ENCODE results near the gene KIF1A.
"Not testable (repeated sequence)": the region's sequence is repeated elsewhere in the genome, so short reads cannot be mapped to it uniquely, and the experiment has no call there.

The KIF1A gene

GRCh38 chr2:240846309-240846708 lies 26.3 kb upstream of the KIF1A start:
- not testable (repeated sequence) for DNase-seq

DNA sequence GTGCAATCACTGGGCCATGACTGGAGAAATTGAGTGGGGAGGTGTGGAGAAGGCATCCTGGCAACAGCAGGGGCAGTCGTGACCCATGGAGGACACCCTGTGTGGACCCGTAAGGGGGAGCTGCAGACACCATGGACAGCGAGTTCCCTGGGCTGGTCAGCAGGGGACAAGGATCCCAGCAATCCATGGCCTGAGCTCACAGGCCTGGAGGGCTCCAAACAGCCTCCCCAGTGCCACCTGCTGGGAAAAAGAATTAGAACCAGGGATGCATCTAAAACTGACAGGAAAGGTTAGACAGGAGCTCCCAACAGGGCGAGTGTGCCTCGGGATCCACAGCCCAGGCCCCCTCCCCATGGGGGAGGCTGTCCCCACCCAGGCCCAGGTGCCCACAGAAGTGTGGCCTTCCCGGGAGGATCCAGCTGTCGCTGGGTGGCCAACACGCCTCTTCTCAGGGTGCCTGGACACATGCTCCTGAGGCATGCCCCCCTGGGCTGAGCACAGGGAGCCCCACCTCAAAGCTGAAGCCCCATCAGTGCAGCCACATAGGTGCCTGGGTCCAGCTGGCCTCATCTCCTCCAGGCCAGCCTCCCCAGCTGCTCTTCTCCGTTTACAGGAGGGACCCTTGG lies 20.5 kb upstream of the KIF1A start:
- peak; percentile 23 for DNase-seq

DNA sequence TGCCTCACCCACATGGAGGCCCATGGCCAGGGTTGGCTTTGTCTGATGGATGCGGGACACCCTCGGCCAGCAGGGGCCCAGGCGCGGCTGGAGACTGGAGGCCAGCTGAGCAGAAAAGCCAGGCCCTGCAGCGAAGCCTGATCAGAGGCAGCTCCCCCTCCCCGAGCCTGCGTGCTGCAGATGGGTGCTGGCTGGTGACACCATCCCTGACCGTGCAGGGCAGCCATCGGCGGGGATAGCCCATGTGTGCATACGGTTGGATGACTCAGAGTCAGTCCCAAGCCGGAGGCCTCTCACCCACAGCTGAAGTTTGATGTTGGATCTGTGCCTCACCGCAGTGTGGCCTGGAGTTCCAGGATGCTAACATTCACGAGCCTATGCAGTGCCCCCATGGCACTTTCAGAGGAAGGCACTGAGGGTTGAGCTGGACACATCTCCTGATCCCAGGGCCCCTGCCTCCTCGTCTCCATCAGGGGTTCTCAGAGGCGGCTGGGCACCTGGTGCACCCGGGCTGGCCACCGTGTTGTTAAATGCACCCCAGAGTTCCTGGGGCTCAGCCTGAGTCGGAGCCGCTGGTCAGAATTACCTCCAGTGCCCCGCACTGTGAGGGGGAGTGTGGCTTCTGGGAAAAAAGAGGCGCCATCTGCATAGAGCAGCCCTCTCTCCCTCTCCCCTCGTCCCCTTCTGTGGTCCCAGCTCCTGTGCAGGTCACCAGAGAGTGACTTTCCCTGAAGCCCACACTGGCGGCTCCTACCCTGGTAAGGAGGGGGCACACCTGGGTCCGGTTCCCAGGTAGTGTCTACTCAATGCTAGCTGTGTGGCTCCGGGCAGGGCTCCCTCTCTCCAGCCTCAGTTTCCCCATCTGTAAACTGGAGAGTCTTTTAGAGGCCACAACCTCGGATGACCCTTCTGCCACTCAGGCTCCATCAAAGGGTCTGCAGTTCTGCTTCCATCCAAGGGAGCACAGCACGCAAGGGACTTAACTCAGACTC lies 19.4 kb upstream of the KIF1A start:
- DNase-seq = no peak

GRCh38 chr2:240837621-240838020 lies 17.6 kb upstream of the KIF1A start:
- no peak for DNase-seq

- no peak for DNase-seq
Measured at GRCh38 chr2:240836781-240837467, 16.9 kb upstream of the KIF1A start.

DNA sequence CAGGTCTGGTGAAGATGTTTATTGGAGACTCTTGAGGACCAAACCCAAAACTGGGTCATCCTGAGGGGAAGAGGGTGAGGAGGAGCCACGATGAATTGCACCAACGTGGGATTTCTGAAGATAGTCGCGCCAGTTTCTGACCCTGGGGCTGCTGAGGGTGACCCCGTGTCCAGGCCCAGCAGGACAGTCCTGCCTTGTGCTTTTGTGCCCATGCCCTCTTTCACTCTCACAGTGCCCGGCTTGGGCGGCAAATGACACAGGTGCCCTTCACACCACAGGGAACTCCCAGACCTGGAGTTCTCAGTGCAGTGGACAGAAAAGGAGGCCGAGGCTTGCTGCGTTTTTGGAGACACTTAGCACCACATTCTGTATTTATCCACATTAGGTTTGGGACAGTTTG lies 15.5 kb upstream of the KIF1A start:
- DNase-seq = no peak

DNA sequence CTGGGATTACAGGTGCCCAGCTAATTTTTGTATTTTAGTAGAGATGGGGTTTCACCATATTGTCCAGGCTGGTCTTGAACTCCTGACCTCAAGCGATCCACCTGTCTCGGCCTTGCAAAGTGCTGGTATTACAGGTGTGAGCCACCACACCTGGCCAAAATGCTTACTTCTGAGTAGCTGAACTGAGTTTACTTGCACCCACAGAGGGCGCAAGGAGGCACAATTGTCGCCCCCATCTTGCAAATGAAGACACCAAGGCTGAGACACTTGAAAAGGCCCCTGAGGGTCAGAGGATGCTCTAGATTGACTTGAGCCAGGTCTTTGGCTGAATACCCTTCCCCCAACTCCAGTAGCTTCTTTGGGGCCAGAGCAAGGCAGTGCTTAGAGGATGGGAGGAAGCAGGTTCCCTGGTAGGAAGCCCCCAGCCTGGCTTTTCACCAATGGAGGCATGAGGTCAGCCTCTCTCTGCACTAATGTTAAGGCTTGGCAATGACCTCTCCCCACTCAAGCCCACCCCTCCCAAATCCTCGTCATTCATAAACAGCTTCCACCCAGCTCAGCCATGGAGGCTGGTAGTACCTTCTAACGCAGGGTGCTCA lies 14.5 kb upstream of the KIF1A start:
- DNase-seq = no peak

DNA sequence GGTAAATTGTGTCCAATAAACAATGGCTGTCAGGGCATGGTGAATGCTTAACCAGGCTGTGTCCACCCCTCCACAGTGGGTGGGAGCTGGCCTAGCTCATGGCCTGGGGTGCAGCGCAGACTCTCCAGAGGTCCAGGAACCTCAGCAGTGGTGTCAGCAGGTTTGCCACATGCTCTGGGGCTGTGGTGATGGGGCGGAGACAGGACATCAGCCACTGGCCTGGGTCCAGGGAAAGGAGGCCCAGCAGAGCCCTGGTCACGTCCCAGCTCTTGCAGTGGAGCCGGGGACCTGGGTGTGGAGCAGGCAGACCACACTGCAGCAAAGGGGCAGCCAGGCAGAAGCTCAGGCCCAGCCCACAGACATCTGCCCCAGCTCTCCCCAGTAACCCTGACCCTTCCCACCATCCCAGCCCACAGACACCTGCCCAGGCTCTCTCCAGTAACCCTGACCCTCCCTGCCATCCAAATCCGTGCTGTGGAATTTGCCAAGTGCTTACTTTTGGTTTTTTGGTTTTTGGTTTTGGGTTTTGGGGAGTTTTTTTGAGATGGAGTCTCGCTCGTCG lies 13.8 kb upstream of the KIF1A start:
- no peak for DNase-seq

DNA sequence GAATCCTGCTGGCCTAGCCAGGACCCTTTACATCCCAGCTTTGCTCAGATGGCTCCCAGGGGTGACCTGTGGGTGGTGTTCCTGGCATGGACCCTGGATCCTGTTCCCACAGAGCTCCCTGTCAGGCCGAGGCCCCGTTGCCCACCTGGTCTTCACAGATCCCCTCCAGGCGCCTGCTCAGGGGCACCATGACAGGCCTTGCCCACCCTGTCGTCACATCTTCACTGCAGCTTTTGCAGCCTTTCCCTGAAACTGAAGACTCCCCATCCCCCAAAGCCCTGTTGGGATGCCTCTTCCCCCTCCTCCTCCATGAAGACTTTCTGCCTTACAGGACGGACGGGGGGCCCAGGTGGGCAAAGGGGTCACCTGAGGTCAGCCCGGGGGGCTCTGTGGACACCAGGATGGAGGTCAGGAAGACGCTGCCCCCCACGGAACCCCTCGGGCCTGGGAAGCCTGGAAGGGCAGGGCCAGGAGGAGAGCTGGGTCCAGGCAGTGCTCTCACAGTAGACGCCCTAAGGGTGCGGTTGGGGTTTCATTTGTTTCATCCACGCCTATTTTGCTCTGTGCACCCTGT lies 13.0 kb upstream of the KIF1A start:
- DNase-seq = no peak

GRCh38 chr2:240832205-240832727 lies 12.2 kb upstream of the KIF1A start:
- peak; percentile 94 for DNase-seq

- DNase-seq = no peak
Measured at GRCh38 chr2:240831594-240832204, 11.7 kb upstream of the KIF1A start.

- no peak for DNase-seq
Measured at GRCh38 chr2:240825476-240825875, 5.5 kb upstream of the KIF1A start.

- DNase-seq = no peak
Measured at GRCh38 chr2:240823449-240824336, 3.7 kb upstream of the KIF1A start.

DNA sequence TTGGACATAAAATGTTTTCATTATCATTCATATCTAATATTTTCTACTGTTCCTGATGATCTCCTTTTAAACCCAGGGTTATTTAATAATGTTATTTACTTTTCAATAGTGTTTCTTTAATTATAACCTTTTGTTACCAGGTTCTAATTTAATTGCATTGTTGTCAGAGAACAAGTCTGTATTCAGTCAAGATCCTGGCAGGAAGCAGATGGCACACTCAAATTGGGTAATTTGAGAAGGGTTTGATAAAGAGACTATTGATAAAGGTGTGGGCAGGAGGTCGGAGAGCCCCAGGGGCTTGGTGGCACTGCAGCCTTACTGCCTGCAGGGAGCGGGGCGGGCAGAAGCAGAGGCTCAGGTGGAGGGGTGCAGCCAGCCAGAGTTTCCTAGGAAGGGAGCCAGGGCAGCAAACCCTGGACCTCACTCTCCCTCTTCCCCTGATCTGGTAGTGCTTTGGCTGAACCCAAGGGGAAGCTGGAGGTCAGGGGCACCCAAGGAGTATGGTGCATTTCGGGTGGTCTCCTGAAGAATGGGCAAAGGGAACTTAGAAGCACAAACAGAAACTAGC lies 2.3 kb upstream of the KIF1A start:
- DNase-seq = peak; percentile 18

GRCh38 chr2:240821429-240821778 lies 1.4 kb upstream of the KIF1A start:
- DNase-seq = no peak

DNA sequence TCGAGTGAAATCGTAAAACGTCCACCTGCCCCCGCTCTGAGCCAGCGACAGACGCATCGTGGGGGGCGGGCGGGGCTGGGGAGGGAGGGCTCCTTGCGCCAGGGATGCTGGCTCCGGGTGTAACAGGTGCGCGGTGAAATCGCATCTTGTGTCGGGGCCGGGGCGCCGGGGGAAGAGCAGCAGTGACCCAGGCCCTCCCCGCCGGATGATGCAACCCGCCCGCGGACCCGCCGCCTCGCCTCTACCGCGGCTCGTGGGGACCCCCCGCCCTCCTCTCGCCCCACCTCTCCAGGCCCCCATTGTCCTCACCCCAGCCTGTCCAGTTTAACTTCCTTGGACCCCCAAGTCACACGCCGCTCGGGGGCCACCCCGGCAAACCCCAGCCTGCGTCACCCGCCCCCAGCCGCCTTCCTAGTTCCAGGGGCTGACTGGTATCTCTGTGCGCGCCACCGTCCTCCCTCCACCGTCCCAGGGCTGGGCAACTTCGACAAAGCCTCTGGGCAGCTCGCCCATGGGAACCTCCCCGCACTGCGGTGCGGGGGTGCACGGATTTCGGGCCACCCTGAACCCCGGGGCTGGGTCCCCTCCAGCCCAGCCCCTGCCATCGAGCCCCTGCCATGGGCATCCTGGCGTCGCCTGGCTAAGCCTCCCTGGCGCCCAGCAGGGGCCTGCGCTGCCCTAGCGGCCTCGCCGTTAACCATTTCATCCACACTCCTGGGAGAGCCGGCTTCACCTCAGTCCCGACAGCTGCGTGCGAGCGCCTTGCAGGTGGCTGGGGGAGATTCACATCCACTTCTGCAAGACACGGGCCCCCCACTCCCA lies 799 bp upstream of the KIF1A start:
- peak; percentile 66 for DNase-seq

DNA sequence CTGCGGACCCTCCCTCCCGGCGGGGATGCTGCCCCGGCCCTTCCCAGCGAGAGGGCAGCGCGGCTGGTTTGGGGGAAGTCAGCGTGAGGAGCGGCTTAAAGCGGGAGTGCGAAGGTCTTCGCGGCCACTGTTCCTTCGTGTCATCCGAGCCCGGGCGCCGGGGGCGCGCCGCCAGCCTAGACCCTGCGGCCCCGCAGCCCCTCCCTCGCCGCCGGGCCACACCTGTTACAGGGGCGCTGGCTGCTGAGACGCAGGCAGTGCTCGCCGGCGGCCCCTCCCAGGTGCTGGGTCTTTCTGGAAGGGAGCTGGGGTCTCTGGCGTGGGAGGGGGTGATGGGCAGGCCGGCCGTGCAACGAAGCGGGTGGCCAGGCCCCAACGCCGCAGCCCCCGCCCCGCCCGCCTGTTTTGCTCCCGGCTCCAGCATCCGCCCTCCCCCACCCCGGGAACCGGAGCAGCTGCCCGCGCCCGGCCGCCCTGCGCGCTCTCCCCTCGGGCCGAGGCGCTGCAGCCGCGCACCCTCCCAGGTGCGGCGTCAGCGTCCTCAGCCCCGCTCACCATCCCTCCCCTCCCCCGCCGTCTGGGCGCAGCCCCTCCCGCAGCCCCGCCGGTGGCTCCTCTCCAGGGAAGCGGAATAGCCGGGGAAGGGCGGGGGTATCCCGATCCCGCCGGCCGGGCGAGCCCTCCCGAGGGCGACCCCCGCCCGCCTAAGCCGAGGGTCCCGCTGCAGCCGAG lies 727 bp downstream of the KIF1A start:
- peak; percentile 32 for DNase-seq

DNA sequence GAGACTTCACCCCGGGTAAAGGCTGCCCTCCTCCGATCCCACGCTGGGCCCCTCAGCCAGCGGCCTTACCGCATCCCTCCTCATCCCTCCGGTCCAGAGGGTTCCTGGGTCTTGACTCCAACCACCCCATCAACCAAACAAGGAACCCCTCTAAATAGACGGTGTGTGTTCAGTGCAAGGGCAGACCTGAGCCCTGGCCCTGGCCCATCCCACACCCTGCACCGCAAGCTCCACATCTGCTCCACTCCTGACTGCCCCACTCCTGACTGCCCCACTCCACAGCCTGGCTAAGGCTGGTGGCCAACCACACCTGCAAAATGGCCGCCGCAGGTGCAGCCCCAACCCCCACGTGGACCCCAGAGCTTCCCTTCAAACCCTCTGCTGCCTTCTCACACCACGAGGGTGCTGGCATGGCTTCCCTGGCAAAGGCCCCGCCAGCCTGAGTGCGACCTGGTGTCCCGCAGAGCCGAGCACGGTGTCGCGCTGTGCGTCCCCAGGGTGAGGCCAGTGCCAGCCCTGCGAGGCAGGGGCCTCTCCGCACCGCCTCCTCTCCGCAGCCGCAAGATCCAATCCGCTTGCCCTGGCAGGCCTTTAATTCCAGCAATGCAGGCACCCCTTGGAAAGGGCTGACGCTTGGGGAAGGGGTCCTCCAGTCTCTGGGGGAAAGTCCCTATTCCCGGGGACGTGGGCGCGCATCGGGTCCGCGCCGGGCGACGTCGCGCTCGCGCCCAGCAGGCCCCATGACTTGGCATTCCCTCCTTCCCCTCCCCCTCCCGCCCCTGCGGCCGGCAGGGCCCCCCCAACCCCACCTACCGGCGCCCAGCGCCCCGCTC lies 1.5 kb downstream of the KIF1A start:
- no peak for DNase-seq
